Stimulated activated CD8-positive, alpha-beta memory T cell treated with anti-CD3 and anti-CD28 coated beads, Interleukin-2, amount 100 ng/mL, for 48 hours (primary cell): ENCODE results near the gene BRD3.

ENCODE experiments used
- DNase-seq, 2 donors: peaks; one replicate each; pipeline ENCODE4 v3.0.0-alpha.2; 2020; ENCODE audit warnings: low read depth in 2 of 2

BRD3 gene

DNA sequence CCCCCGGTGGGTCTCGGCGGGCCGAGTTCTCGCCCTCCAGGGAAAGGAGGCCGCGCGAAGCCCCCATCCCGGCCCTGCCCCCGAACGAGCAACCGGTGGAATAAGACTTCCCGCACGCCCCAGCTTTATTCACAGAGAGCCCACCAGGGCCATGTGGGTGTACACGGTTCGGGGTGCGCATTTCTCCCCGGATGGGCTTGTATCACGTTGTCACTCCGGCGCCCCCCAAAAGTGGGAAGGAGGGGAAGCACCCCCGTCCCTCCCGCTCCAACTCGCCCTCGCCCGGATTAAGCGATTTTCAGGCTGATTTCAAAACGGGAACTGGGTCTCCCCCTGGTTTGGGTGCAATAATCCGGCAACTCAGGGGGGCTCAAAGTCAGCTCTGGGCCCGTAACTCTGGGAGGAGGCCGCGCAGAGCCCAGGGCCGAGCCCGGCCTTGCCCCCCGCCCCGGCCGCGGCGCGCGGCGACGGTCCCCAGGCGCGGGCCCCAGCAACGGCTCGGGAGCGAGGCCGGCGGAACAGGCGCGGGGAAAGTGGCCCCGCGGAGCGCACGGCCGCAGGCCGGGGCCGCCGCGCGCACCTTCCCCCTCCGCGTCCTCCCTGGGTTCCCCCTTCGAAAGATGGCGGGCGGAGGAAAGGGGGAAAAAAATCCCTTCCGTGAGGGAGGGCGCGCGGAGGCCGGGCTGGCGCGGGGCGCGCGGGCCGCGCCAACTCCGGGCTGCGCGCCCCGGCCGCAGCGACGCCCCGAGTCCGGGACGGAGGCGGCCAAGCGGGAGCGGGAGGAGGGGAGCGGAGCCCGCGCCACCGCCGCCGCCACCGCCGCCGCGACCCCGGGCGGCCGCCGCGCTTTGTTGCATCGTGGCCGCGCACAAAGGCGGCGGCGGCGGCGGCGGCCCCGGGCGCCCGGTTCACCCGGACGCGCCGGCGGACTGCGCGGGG is 644 bp downstream of the BRD3 start:
- DNase-seq: peak; percentile 15 to 22

DNA sequence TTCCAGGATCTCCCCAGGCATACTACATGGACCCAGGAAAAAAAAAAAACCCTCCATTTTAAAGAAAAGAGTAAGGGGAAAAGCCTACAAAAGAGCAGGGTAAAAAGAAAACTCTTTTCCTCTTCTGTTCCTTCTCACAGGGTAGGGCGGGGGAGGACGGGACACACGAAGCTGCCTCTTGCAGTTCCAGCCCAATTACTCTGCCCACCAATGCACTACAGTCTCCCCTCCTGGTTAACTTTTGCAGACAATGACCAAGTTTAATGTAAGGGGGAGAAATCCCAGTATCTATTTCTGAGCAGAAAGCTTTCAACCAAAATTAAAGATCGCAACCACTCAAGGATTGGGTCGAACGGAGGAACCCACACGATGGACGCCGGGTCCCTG is 1.3 kb downstream of the BRD3 start:
- no peak for DNase-seq

DNA sequence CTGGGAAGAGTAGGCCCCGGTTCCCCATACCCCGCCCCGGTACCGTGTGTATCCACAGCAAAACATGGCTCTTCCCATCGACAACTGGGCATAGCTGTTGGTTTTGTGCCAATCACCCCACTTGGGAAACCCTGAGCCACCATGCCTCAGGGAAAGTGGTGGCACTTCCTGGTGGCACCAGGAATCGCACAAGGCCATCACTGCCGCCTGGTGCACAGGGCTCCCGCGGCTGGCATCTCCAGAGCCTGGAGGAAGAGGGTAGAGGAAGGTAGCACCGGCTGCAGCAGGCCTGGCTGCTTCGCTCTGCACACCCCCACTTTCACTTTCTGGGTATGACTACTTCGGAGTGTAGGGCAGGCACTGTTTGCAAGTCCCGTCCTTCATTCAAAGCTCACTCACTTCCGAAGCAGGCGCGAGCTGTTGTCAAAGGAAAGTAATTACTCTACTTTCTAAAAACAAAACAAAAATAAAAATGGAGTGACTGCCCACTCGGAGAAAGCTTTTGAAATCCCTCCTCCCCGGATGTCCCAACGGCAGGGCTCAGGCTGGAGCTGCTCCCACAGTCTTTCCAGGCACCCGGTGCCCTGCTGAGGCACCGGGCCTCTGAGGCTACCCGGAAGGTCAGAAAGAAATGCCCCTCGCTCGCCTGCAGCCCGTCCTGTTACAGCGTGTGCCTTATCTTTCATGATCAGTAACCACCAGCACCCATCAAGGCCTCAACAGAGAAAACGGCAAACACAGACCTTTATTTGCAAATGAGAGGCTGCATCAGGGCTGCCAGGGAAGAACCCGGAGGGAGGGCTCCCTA is 2.0 kb downstream of the BRD3 start:
- peak; percentile 37 to 55 for DNase-seq

GRCh38 chr9:134064711-134065110 is 3.1 kb downstream of the BRD3 start:
- DNase-seq: no peak

- no peak for DNase-seq
Observed at GRCh38 chr9:134063571-134064450, 4.0 kb downstream of the BRD3 start.

DNA sequence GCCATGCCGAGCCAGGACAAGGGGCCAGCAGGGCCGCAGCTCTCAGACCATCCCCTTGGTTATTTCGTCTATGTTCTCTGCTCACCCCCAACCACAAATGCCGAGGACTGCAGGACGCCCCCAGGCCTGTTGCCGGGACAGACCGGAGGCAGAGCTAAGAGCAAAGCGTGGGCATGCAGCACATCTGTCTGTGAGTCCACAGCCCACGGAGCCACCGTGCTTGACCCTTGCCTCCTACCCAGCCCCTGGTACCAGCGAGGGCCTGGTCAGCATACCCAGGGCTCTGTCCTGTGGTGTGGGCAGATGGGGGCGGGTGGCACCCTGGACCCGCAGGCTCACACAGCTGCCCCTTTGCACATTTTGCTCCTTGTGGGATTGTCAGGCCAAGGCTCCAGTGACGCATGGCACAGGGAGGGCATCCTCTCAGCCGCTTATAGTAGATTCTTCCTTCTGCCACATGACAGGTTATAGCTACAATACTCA is 4.7 kb downstream of the BRD3 start:
- no peak for DNase-seq

DNA sequence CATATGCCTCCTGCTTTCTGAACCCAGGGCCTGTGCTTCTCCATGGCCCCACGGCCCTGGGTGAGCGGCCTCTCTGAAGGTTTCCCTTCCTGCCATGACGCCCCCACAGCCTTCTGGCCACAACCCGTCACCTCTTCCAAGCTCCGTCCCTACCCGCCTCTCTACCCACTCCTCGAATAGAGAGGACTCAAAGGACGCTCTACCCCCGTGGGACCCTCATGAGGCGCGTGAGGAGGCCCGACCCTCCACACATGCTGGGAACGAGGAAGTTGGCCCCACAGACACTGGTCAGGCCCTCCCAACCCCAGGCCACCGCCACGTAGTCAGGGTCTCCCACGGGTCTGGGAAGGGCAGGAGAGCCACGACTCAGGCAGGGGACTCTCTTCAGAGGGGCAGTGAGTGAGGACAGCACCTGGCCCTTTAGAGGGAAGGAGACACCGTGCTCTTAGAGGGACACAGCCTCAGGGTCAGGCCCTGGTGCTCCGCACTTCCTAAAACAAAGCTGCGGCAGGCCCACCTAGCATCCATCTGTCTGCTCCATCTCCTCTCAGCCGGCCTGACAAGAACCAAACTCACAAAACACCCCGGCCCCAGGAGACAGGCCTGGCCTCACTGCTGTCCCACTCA is 5.3 kb downstream of the BRD3 start:
- no peak for DNase-seq

DNA sequence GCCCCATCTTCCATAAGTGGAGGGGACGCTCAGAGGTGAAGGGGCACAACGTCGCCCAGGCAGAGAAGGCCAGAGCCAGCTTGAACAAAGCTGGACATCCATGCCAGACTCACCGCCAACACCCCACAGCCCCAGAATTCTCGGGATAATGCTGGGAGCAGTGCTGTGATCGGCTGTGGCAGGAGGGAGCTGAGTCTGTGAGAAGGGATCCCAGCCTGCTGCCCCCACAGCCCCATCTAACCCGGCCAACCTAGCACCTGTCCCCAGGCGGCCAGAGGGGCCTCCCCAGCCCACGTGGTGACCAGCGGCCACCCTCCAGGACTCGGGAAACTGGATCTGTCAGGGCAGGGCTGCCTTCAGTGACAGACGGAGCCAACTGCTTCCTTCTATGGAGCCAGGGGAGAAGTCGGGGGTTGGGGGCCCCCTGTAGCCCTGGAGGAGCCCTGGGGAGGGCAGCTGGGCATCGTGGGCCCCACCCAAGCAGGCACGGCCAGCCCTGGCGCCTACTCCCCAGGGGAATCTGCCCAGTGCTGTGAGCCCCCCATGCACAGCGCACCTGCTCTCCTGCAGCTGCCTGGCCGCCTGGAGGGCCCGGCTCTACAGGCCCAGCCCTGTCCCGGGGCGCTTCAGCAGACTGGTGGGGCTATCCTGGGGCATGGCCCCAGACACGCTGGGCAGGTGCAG is 6.0 kb downstream of the BRD3 start:
- DNase-seq: no peak

- no peak for DNase-seq
Observed at GRCh38 chr9:134061019-134061687, 6.7 kb downstream of the BRD3 start.

- no peak for DNase-seq
Observed at GRCh38 chr9:134060546-134060945, 7.3 kb downstream of the BRD3 start.

- DNase-seq: peak in 1 of 2 donors; percentile 8
Observed at GRCh38 chr9:134059661-134060395, 8.0 kb downstream of the BRD3 start.

DNA sequence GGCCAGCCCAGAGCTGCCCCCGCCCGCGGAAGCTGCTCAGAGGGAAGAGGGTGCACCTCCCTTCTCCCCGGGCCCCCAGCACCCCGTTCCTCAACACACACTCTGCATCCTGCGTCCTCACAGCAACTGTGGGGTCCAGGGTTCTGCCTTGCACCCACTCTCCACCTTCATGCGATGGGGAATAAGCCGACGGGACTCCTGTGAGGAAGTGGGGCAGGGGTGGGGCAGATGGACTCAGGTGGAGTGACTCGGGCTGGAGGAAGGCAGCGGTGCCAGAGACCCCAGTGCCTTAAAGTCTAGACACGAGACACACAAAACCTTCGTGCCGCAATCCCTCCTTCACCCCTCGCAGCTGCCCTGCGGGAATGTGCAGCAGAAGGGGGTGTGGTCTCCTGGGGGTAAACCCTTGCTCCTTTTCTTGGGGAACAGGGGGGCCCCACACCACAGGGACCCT is 8.6 kb downstream of the BRD3 start:
- no peak for DNase-seq

GRCh38 chr9:134058716-134059115 is 9.1 kb downstream of the BRD3 start:
- DNase-seq: no peak

DNA sequence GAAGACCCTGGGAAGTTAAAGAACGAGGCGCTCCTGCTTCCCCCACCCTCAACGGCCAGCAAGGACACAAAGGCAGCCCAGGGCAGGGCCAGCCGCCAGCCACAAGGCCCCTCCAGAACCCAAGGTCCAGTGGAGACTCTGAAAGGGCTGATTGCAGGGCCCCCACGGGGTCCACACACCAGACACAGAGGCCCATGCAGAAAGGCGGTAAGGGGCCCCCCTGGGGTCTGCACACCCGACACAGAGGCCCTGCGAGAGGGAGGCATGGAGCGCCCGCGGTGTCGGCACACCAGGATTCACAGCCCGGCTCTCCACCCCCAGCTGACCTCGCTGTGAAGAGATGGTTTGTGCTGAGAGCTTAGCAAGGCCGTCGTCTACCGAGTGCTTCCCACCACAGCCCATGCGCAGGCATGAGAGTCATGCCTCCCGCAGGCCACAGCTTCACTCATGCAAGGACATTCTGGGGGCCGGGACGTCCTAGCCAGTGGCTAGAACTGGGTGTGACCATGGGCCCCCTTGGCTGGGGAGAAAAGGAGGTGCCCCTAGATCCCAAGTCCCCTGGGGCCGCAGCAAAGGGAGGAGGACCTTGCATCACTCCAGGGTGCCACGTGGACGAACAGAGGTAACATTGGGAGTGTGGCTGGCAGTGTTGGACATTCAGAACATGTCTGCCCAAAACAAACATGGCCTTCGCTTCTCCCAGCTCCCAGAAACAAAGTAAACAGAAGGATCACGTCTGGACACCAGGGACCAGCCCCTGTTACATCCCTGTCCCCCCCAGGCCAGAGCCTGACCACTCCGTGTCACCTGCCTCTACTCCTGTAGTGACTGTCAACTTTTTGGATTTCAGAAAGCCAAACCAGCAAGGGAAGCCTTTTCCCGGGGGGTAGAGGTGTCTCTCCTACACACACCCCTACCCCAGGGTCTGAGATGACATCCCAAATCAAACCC is 9.8 kb downstream of the BRD3 start:
- no peak for DNase-seq

- no peak for DNase-seq
Observed at GRCh38 chr9:134057307-134057657, 10.5 kb downstream of the BRD3 start.

DNA sequence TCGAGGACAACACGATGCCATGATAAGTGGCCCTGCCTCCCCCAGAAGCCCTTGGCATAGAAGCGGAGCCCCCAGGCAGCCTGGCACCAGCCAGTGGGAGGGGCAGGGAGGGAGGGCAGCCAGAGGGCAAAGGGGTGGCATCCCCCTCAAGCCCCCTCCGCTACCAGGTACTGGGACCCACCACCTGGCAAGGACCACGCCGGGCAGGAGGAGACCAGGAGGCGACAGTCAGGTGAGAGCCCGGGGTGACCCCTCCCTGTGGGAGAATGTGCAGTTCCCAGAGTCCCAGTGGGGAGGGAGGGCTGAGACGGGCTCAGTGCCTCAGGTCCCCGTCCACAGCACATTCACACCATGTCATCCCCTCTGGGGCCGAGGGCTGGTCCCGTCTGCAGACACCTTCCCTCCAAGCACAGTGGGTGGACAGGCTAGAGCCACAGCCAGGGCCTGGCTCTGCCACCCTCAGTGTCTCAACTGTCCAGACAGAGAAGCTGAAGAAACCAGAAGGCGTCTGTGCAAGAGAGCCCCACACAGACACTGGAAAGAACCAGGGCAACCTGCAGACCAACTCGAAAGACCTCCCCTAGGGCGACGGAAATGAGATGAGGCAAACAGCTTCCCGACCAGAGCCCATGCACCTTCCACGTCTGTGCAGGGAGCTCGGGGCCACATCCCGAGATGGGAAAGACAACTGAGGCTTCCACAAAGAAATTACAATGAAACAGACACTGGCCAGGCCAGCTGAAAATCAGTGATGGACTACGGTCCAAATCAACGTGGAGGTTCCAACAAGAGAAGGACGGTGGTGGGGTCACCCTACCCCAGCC is 11.1 kb downstream of the BRD3 start:
- DNase-seq: no peak

DNA sequence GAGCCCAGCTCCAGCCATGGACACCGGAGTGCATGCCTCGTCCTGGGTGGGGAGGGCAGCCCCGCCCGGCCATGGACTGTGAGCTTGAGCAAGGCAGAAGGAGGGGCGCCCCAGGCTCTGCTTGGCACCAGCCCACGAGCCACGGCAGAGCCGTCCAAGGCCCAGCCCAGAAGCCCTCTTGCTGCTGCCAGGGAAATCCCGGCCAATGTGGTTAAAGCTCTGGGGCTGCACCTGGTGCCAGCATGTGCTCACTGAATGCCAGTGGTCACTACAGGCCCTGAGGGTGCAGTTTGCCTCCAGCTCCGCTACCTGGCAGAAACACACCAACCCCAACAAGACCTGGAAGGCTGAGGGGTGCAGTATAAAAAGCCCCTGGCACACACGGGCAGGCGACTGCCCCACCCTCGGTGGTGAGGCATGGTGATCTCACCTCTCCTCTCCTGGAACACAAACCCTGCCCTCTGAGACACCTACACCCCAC is 11.8 kb downstream of the BRD3 start:
- no peak for DNase-seq
